Hypothalamus (tissue), 51 donors: ENCODE measurements around the gene MARCO.
"Not testable (repeated sequence)": the region's sequence is repeated elsewhere in the genome, so short reads cannot be mapped to it uniquely, and the experiment has no call there.

Experiments used
- DNase-seq, 51 donors: peaks; one replicate each; lab custom pipeline; 2025; lab: John Stamatoyannopoulos, UW

Gene MARCO

DNA sequence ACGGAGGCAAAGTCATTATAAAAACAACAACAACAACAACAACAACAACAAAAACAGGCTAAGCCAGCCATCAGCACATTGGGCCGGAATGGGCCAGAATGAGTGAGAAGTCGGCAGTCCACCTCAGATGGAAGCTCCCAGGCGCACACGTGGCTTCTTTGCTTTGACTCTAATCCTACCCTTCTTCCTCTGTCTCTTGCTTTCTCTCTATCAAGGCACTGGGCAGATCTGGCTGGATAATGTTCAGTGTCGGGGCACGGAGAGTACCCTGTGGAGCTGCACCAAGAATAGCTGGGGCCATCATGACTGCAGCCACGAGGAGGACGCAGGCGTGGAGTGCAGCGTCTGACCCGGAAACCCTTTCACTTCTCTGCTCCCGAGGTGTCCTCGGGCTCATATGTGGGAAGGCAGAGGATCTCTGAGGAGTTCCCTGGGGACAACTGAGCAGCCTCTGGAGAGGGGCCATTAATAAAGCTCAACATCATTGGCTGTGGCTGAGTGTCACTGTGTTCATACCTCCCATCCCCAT is 52.2 kb downstream of the MARCO start:
- no peak for DNase-seq

DNA sequence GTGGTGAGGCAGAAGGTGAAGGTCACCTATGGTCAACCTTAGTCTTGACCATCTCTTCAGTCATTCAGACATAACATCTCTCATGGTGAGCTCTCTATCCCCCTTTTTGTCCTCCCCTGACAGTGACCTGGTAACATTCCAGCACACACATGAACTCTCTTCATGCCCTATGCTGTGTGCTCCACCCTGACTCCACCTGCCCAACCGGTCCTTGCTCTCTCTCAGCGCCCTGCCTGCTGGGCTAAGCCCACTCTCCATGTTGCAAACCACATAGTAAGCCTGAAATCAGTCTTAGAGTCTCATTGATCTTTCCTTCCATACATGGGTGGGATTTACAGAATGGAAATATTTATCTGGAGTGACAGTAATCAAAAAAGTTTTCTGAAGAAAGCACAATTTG is 52.8 kb downstream of the MARCO start:
- DNase-seq = no peak

DNA sequence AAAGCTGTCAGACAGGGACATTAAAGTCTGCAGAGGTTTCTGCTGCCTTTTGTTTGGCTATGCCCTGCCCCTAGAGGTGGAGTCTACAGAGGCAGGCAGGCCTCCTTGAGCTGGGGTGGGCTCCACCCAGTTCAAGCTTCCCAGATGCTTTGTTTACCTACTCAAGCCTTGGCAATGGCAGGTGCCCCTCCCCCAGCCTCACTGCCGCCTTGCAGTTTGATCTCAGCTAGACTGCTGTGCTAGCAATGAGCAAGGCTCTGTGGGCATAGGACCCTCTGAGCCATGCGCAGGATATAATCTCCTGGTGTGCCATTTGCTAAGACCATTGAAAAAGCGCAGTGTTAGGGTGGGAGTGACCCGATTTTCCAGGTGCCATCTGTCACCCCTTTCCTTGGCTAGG is 61.9 kb downstream of the MARCO start:
- DNase-seq = not testable (repeated sequence)

DNA sequence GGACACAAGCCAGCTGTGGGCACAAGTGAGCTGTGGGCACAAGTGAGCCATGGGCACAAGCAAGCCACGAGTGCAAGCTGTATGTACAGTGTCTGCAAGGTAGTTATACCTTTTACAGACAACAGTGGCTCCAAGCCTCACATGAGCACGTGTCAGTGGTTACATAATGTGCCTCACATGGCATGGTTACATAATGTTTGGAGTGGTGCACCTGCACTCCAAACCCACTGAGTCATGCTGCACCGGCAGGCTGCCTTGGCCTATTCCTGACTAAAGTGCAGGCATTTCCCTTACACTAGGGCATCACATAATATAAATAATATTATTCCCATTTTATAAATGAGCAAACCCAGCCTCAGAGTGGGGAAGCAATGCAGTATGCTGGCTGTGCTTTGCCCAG is 62.6 kb downstream of the MARCO start:
- DNase-seq = no peak

DNA sequence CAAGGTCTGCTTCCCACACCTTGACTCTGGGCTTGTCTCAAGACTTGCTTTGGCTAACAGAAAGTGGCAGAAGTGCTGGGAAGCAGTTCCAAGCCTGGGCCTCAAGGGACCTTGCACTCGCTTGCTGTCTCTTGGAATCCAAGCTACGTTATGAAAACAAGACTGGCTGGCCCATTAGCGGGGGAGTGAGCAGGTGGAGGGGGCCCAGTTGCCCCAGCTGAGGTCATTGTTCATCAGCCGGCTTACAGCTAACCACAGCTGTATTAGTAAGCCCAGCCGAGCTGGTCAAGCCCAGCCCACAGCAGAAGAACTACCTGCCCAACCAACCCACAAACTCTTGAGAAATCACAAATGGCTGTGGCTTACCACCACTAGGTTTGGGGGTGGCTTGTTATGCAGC is 63.1 kb downstream of the MARCO start:
- no peak for DNase-seq

GRCh38 chr2:119005555-119005954 is 63.6 kb downstream of the MARCO start:
- no peak for DNase-seq

DNA sequence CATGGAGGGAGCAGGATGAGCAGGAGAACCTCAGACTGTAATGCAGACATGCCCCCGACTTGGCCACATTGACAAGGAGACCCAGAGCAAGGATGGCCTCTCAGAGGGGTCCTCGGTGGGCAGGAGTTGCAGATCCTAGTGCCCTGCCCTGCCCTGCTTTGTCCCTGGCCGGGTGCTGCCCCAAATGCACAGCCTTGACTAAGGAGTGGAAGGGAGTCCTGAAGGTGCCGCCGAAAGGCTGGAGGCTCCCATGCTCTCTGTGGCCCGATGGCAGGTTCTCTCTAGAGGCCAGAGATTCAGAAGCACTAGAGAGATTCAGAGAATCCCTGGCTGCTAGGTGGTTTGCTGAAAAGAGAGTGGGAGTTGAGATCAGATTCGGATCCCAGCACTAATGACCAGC is 64.4 kb downstream of the MARCO start:
- DNase-seq = no peak

GRCh38 chr2:119008108-119008507 is 66.1 kb downstream of the MARCO start:
- no peak for DNase-seq

- DNase-seq = no peak
These were observed 67.1 kb downstream of the MARCO start for GRCh38 chr2:119009110-119009509.

GRCh38 chr2:119010336-119010735 is 68.3 kb downstream of the MARCO start:
- DNase-seq = no peak

GRCh38 chr2:119011162-119011909 is 69.3 kb downstream of the MARCO start:
- peak in 37 of 51 donors; percentile 4 to 72 (median 25) for DNase-seq

GRCh38 chr2:119011910-119012209 is 69.9 kb downstream of the MARCO start:
- DNase-seq = no peak

GRCh38 chr2:119012345-119013301 is 70.6 kb downstream of the MARCO start:
- DNase-seq = no peak

GRCh38 chr2:119013671-119014070 is 71.7 kb downstream of the MARCO start:
- no peak for DNase-seq

DNA sequence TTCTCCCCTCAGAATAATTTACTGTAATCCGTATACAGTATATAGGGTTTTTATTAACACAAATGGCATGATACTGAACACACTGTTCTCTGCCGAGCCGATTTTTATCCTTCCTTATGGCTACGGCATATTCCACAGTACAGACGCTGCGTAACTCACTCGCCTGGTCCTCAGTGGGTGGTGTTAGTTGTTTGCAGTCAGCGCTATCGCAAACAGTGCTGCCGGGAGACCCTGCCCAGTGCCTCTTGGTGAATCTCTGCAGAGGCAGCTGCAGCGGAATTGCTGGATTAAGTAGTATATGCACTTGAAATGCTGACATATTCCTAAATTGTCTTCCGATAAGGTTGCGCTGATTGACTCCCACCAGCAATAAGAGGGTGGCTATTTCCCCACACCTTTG is 73.9 kb downstream of the MARCO start:
- no peak for DNase-seq

- no peak for DNase-seq
These were observed 77.5 kb downstream of the MARCO start for GRCh38 chr2:119019521-119019920.

GRCh38 chr2:119022678-119023077 is 80.7 kb downstream of the MARCO start:
- no peak for DNase-seq

DNA sequence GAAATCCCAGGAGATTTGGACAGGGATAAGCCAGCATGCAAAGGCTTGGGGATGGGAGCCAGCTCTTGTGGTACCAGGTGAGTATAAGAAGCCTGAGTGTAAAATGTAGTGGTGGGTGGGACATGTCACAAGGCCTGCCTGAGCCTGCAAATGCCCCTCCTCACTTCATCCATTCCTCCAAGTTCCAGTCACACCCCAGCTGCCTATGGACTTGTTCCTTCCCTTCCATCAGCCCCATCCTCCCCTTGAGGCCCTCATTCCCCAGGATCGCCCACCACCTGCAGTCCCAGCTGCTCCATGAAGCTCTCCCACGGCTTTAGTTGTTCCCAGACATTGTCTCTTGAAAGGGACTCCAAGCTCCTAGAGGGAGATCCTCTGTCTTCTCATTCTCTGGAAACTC is 81.5 kb downstream of the MARCO start:
- no peak for DNase-seq

DNA sequence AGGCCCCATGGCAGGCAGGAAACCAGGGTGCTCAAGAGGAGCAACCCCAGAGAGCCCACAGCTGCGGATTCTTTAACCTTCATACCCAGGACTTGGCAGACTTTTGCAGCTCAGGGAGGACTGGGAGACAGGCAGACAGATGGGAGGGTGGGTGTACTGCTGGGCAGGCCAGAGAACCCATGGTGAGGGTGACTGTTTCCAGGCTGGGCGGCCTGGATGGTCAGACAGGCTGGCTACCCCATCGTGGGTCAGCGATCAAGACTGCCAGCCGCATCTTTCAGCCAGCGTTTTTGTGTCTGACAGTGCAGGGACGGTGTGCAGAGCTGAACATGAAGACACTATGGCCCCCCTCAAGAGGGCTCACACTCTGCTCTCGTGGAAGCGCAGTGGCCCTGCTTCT is 82.2 kb downstream of the MARCO start:
- DNase-seq = no peak

DNA sequence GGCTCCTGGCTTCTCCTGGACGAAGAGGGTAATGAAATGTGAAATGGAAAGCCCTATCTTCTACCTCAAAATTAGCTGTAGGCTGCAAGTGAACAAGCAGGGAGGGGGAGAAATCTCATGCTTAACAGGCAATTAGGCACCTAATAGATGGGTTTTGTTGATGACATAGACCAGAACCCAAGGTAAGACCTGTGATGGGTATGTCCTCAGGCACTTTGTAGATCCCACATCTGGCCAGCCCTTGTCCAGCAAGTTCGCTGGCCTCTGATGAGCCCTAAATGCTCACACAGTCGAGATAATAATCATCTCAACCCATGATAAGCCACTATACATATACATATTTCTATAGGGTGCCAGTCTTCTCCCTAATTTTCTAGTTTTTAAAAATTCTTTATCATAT is 82.6 kb downstream of the MARCO start:
- no peak for DNase-seq

DNA sequence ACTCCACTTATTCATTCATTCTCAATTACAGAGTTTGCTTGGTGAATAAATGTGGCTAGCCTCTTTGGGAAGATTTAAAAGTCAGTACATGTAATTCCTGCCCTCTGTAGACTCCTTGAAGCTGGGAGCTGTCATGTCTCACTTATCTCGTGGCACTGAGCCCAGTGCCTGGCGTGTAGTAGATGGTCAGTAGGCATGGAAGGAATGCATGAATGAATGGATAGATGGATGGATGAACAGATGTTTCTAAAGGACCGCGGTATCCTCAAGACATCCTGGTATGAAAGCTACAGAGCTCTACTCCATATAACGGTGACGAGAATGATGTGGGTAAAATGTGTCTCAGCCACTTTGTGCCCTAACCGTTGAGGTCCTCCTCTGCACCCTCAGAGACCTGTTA is 83.0 kb downstream of the MARCO start:
- no peak for DNase-seq
